PC-9 (cell line): ENCODE data around the gene NR2F1-AS1. TPM values are rescaled to one million over a fixed set of nuclear protein-coding genes. Genes with fewer than 3 reads are reported as not detected.

Source experiments
- BruUV-seq: library from RNA; stranded (reverse); fragments of 400-500 nt; replicated peaks from 2 replicates; lab custom pipeline; 2021; lab: Mats Ljungman, UMichigan
- CTCF ChIA-PET: fragments of 300-600 bp; sonication (Branson Sonifier 250); formaldehyde crosslinking; loops from one replicate; lab custom pipeline; 2022; ENCODE audit warnings: antibody characterized with exemption; lab: Charles Lee
- POLR2A ChIA-PET: fragments of 300-600 bp; sonication (Branson Sonifier 250); formaldehyde crosslinking; loops from one replicate; lab custom pipeline; 2022; ENCODE audit warnings: antibody characterized with exemption; ENCODE audit not compliant: unreplicated experiment; lab: Charles Lee
- DNase-seq, 2 experiments: peaks; one replicate each; pipeline versions ENCODE4 v3.0.0 to v3.0.0-alpha.2; 2015 to 2022; ENCODE audit warnings: mixed read lengths in 1 of 2
- H2AFZ ChIP-seq: fragments of 200-600 bp; sonication (generic); 2 replicates; pipeline ENCODE4 v1.8.1; 2017; ENCODE audit warnings: antibody characterized with exemption
- H3F3A ChIP-seq: fragments of 200-600 bp; sonication (generic); 2 replicates; pipeline ENCODE4 v1.8.1; 2017; ENCODE audit warnings: antibody characterized with exemption, mild to moderate bottlenecking, low read depth; ENCODE audit not compliant: insufficient read depth
- H3K27ac ChIP-seq: fragments of 200-600 bp; sonication (generic); 2 replicates; pipeline ENCODE4 v1.6.1; 2016; ENCODE audit warnings: mixed run types
- H3K27me3 ChIP-seq: fragments of 200-600 bp; sonication (generic); 2 replicates; pipeline ENCODE4 v1.6.1; 2016; ENCODE audit warnings: low read depth, mixed run types; ENCODE audit not compliant: insufficient read depth
- H3K36me3 ChIP-seq: fragments of 200-600 bp; sonication (generic); 2 replicates; pipeline ENCODE4 v1.6.1; 2016; ENCODE audit warnings: low read depth, mixed run types
- H3K4me1 ChIP-seq: fragments of 200-600 bp; sonication (generic); replicated peaks from 2 replicates; pipeline ENCODE4 v1.6.1; 2016; ENCODE audit warnings: mixed run types; ENCODE audit not compliant: insufficient read depth
- H3K4me2 ChIP-seq: fragments of 200-600 bp; sonication (generic); 2 replicates; pipeline ENCODE4 v1.6.1; 2017; ENCODE audit warnings: mixed run types
- H3K4me3 ChIP-seq: fragments of 200-600 bp; sonication (generic); 2 replicates; pipeline ENCODE4 v1.6.1; 2016; ENCODE audit warnings: mixed run types
- H3K79me2 ChIP-seq: fragments of 200-600 bp; sonication (generic); 2 replicates; pipeline ENCODE4 v1.6.1; 2017; ENCODE audit warnings: low read depth, mixed run types
- H3K9me2 ChIP-seq: fragments of 200-600 bp; sonication (generic); 2 replicates; pipeline ENCODE4 v1.8.1; 2017; ENCODE audit warnings: mild to moderate bottlenecking; ENCODE audit not compliant: insufficient read depth
- H3K9me3 ChIP-seq: fragments of 200-600 bp; sonication (generic); 2 replicates; pipeline ENCODE4 v1.8.1; 2016; ENCODE audit warnings: low read depth; ENCODE audit not compliant: insufficient read depth
- H4K20me1 ChIP-seq: fragments of 200-600 bp; sonication (generic); 2 replicates; pipeline ENCODE4 v1.8.1; 2017; ENCODE audit not compliant: insufficient read depth
- EZH2 ChIP-seq: fragments of 200-600 bp; sonication (generic); IDR thresholded peaks from 2 replicates; pipeline ENCODE4 v1.8.0; 2017; ENCODE audit warnings: antibody characterized with exemption, low read depth
- intact Hi-C: fragments of 100-400 bp; cut with micrococcal nuclease; formaldehyde crosslinking; loops from one replicate; pipeline ENCODE4 v1.10.0; 2022; ENCODE audit not compliant: unreplicated experiment
- total RNA-seq: library from RNA; stranded (reverse); gene quantifications from 2 replicates; pipeline ENCODE4 v1.2.3, GENCODE V29; 2021
- TF ChIP-seq, protein P1 (sequence below): fragments of 200-600 bp; sonication (generic); conservative IDR thresholded peaks from 2 replicates; pipeline ENCODE4 v1.6.1; 2017; ENCODE audit warnings: mixed run types, antibody characterized with exemption, mild to moderate bottlenecking, moderate library complexity

The NR2F1-AS1 gene
- total RNA-seq, 1 experiment from 2014 or later: 6.0 TPM

DNA sequence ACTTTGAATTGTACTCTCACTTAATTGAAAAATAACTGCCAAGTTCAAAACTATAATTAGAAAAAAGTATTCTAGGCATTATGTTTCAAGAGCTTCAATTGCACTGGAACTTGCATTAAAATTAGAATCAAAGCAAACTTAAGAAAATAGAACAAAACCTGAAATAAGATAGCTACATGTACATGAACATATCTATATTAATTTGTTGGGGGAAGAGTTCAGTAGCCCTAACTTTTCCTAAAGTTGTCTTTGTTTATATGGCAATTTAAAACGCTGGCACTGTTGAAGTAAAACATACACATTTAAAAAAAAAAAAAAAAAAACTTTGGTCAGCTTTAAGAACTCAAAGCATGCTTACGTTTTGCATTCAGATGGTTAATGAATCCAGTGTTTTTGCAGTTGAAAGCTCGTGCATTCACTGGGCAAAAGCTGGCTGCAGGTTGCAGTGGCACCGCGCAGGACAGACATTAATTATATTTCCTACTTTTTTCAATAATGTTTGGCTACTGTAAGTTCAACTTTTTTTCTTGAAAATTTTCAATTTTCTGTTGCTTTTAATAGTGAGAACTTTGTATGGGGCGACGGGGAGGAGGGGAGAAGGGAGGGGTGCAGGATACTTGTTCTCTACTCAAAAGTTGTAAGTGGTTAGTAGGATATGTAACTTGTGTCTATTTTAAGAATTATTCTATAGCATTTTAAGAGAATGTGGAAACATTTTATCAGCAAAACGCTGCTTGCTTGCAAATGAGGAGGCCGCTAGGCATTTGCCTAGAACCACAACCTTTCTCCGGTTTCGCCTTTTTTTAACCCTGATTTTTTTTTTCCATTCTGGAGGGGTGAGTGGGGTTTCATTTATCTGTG is 5.9 kb upstream of the NR2F1-AS1 start:
- intact Hi-C loops: loop anchor here (10.0 kb wide), 5 partner anchors 232 to 1942 kb away; a partner anchor contains a TSS

DNA sequence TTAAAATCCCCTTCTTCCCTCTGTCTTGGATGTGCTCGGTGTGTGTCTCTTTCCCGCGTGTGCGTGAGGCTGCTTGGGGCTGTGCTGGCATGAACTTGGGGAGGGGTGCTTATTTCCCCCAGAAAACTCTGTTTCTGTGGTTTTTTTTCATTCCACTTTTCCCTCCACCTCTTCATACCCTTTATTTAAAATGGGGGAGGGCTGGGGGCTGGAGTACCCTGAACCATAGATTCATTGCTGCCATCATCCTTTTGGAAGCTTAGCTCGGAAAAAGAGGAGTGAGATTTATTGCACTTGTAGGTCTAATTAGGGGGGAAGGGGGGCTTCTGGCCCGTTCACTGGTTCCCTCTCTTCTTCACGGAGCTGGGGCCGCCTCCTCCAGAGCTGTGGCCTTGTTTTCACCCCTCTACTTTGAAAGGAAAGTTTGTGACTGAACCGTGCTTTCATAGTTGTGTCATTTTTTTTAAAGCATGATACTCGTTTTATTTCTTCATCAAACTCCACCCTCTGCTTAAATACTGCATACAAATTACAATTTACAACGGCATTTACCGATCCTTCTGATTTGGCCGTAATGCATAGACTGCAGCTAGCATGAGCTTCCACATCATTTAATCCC is 4.9 kb upstream of the NR2F1-AS1 start:
- H4K20me1 ChIP-seq: no peaks in the 10 kb centered on the region
- H3K9me2 ChIP-seq: no peaks in the 10 kb centered on the region
- 0 out of 2 replicates have a peak, but pooled peaks cover 10% of the 10 kb centered on the region for H3K36me3 ChIP-seq
- peak overlapping the region; percentile 99 for H3K4me2 ChIP-seq
- TF ChIP-seq EZH2: no peak
- TF ChIP-seq, protein P1, sequence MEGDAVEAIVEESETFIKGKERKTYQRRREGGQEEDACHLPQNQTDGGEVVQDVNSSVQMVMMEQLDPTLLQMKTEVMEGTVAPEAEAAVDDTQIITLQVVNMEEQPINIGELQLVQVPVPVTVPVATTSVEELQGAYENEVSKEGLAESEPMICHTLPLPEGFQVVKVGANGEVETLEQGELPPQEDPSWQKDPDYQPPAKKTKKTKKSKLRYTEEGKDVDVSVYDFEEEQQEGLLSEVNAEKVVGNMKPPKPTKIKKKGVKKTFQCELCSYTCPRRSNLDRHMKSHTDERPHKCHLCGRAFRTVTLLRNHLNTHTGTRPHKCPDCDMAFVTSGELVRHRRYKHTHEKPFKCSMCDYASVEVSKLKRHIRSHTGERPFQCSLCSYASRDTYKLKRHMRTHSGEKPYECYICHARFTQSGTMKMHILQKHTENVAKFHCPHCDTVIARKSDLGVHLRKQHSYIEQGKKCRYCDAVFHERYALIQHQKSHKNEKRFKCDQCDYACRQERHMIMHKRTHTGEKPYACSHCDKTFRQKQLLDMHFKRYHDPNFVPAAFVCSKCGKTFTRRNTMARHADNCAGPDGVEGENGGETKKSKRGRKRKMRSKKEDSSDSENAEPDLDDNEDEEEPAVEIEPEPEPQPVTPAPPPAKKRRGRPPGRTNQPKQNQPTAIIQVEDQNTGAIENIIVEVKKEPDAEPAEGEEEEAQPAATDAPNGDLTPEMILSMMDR: no peak
- no peak for DNase-seq
- ChIA-PET CTCF (no interaction called here), POLR2A (no interaction called here)
- peak overlapping the region; percentile 91 for H3K4me3 ChIP-seq
- no peak overlapping the region for H3K27ac ChIP-seq
- H3K79me2 ChIP-seq: peaks cover 28% of the 10 kb centered on the region
- H3K27me3 ChIP-seq: no peaks in the 10 kb centered on the region
- H3K9me3 ChIP-seq: no peaks in the 10 kb centered on the region
- H3K4me1 ChIP-seq: peaks cover 11% of the 10 kb centered on the region
- intact Hi-C loops: loop anchor here (10.0 kb wide), 5 partner anchors 231 to 1941 kb away; a partner anchor contains a TSS
- peak overlapping the region; percentile 80 for H2AFZ ChIP-seq
- peaks cover 16% of the 10 kb centered on the region for H3F3A ChIP-seq
- BruUV-seq: no TSS peak

More for the DNA sequence above, 5.9 kb upstream of the NR2F1-AS1 start:
- H3K36me3 ChIP-seq: 0 out of 2 replicates have a peak, but pooled peaks cover 10% of the 10 kb centered on the region
- H3K9me2 ChIP-seq: no peaks in the 10 kb centered on the region
- no peak overlapping the region for H3K27ac ChIP-seq
- peaks cover 11% of the 10 kb centered on the region for H3K4me1 ChIP-seq
- CTCF ChIA-PET: no interaction called here
- H3F3A ChIP-seq: peaks cover 15% of the 10 kb centered on the region
- H3K27me3 ChIP-seq: no peaks in the 10 kb centered on the region
- H2AFZ ChIP-seq: no peak overlapping the region
- TF ChIP-seq, protein P1: no peak
- TF ChIP-seq EZH2: no peak
- peak overlapping the region; percentile 91; the same call in 1 of the 2 replicates for H3K4me3 ChIP-seq
- H4K20me1 ChIP-seq: no peaks in the 10 kb centered on the region
- POLR2A ChIA-PET: interaction anchor here (0.7 kb wide), 1 partner anchor 9 kb away, joined by 21 read pairs; no protein-coding TSS in a partner anchor
- peak overlapping the region; percentile 99 for H3K4me2 ChIP-seq
- H3K79me2 ChIP-seq: peaks cover 27% of the 10 kb centered on the region
- H3K9me3 ChIP-seq: no peaks in the 10 kb centered on the region
- DNase-seq: no peak
- no TSS peak for BruUV-seq

DNA sequence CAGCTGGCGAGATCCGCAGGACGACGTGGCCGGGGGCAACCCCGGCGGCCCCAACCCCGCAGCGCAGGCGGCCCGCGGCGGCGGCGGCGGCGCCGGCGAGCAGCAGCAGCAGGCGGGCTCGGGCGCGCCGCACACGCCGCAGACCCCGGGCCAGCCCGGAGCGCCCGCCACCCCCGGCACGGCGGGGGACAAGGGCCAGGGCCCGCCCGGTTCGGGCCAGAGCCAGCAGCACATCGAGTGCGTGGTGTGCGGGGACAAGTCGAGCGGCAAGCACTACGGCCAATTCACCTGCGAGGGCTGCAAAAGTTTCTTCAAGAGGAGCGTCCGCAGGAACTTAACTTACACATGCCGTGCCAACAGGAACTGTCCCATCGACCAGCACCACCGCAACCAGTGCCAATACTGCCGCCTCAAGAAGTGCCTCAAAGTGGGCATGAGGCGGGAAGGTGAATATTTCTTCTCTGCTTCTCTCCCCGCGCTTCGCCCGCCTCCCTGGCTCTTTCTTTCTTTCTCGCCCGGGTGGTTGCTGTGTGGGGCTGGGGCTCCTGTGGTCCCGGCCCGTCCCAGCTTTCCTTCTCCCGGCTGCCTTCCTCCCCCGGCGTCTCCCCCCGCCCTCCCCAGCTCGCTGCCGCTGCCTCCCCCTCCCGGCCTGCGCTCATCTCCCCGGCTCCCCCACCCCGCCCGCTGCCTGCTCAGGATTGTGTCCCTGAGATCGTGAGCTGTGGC is 4.2 kb upstream of the NR2F1-AS1 start:
- Histone ChIP-seq H3K27ac (no peak overlapping the region), H3K4me3 (peak overlapping the region; percentile 91), H3K4me2 (peak overlapping the region; percentile 99), H3K4me1 (peaks cover 11% of the 10 kb centered on the region), H4K20me1 (no peaks in the 10 kb centered on the region), H3K9me3 (no peaks in the 10 kb centered on the region), H3F3A (peaks cover 16% of the 10 kb centered on the region), H3K36me3 (0 out of 2 replicates have a peak, but pooled peaks cover 7% of the 10 kb centered on the region), H3K9me2 (no peaks in the 10 kb centered on the region), H3K79me2 (peaks cover 35% of the 10 kb centered on the region), H3K27me3 (no peaks in the 10 kb centered on the region), H2AFZ (peak overlapping the region; percentile 88)
- no peak for TF ChIP-seq EZH2
- TF ChIP-seq, protein P1: no peak
- DNase-seq: peak in 1 of 2 experiments; percentile 29
- POLR2A ChIA-PET: no interaction called here
- intact Hi-C loops: loop anchor here (10.0 kb wide), 5 partner anchors 230 to 1940 kb away; a partner anchor contains a TSS
- CTCF ChIA-PET: interaction anchor here (0.6 to 1.9 kb wide), 2 partner anchors 22 to 216 kb away, joined by 3 to 8 read pairs; no protein-coding TSS in a partner anchor
- no TSS peak for BruUV-seq
